ENCODE results near the gene L2HGDH.

L2HGDH gene

DNA sequence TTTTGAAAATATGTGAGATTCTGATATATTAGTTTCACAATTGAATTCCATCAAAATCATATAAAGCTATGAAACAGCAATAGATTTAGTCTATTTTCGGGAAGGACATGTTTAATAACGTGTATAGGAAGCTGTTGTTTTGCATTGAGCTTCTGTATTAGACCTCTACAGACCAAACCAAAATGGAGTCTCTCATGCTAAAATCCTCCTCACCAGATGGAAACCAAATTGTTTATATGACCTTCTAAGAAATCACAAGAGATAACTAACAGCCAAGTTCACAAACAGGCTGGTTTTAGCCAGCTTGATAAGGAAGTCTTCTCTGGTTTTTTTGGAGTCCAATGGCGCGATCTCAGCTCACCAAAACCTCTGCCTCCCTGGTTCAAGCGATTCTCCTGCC, 23.9 kb downstream of the L2HGDH start:
- no peak for DNase-seq (ENCODE audit: low read depth, low spot score)

DNA sequence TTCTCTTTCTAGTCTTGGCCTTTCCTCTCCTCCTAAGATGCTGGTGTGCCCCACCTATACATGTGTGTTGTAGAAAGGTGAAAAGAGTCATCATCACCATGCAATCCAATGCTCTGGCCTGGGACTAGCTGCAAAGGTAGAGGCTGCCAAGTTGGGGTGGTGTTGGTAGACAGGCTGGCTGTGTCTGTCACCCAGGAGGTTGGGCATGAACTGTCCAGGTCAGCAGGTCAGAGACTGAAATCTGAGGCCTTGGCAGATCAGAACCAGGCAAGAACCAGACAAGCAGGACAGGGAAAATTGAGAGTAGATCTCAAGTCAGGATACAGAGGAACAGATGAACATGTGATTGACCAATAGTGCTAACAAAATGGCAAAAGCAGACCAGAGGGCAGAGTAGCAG, 26.2 kb downstream of the L2HGDH start:
- no peak for DNase-seq (ENCODE audit: low read depth, low spot score)

DNA sequence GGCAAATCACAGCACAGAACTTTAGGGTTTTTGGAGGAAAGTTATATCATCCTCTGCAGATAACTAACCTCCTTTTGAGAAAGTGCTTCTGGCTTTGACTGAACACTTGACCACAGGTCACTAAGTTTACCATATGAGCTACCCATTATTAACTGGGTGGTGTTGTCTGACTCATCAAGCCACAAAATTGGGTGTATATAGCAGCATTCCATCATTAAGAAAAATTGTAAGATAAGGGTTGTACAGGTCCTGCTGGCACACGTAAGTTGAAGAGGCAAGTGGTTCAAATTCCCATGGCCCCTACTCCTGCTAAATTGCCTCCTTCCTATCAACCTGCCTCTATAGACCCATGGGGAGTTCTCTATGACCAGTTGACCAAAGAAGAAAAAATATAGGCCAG, 39.5 kb downstream of the L2HGDH start:
- no peak for DNase-seq (ENCODE audit: low read depth, low spot score)

DNA sequence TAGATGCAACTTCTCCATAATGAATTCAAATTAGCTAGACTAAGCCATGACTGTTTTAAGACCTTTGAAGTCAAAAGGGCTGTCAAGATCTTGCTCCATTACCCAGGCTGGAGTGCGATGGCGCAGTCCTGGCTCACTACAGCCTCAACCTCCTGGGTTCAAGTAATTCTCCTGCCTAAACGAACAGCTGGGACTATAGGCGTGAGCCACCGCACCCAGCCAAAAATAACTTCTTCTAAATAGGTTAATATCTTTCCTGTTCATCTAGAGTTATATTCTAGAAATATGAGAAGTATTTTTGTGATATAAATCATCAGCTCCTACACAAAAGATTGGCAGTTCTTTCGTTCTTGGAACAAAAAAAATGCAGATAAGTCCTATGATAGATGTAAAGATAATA, 41.1 kb downstream of the L2HGDH start:
- DNase-seq (ENCODE audit: low read depth, low spot score): no peak

DNA sequence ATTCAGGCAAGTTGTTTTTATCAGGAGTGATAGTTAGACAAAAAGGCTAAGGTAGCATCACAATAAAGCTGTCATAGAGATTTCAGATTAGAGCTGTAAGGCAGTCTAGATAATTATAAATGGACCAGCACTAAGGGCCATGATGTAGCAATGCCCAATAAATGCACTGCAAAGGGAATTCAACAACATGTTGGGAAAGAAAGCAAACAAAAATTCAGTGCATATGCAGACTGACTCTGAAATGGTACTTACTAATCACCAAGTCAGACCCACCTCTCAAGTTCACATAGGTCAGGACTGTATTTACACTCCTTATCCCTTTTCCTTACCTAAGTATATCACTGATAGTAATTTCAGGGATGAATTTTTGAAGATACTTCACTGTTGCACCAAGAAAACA, 47.0 kb downstream of the L2HGDH start:
- no peak for DNase-seq (ENCODE audit: low read depth, low spot score)

DNA sequence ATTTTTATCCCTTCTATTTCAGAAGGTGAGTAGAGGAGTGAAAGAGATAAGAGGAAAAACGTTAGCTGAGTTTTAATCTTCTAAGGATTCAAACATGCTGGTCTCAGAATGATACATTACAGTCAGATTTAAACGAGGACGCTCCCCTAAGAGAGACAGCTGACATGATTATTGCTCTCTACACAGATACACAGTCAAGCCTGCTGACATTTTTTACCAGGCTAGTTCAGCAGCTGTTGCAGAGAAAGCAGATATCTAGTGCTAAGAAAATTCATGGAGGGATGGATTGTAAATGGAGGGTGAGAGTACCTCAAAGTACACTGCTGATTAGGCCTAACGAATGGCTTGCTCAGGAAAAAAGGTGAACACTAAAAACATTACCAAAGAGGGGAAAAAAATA, 48.7 kb downstream of the L2HGDH start:
- no peak for DNase-seq (ENCODE audit: low read depth, low spot score)

DNA sequence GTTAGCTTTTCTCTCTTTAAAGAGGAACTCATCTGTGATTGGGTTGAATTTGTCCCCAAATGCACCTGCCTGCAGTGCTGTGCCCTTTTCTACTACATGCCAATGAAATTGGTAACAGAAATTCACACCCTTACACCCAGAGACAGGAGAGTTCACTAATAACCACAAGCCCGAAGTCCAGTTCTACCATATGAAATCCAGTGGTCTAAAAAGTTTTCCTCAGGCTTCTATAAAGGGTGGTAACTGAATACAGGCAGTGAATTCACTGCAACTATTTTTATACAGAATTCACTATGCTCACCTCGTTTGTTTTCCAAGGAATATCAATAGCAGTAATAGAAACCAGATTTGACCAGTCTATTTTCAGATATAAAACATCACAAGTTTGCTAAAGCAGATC, 49.2 kb downstream of the L2HGDH start:
- DNase-seq (ENCODE audit: low read depth, low spot score): no peak

DNA sequence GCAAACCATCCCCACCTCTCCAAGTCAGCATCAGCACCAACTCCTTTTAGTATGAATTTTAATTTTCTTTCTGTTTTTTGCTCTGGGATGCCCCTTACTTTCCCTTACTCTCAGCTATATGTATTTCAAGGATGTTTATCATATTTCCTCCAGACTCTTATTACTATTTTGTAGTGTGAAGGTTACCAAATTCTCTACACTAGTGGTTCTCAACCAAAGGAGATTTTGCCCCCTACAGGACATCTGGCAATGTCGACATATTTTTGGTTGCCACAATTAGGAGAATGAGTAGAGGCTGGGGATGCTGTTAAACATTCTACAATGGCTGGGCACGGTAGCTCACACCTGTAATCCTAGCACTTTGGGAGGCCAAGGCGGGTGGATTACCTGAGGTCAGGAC, 51.5 kb downstream of the L2HGDH start:
- DNase-seq (ENCODE audit: low read depth, low spot score): peak; percentile 23

DNA sequence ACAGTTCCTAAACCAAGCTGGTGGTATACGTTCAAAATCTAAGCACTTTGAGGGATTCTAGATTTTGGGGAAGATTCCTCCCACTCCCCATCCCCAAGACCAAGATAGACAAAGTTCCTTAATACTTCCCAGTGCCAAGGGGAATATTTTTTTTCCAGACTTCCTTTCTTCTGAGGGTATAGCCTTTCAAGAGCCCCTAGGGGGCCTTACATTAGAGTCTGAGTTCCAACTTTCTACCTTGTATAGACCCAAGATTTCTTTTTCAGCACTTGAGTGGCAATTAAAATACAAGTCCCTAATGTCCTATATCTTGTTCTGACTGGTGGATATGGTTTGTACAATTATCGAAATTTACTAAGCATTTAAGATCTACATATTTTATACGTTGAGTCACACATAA, 52.0 kb downstream of the L2HGDH start:
- DNase-seq (ENCODE audit: low read depth, low spot score): no peak

DNA sequence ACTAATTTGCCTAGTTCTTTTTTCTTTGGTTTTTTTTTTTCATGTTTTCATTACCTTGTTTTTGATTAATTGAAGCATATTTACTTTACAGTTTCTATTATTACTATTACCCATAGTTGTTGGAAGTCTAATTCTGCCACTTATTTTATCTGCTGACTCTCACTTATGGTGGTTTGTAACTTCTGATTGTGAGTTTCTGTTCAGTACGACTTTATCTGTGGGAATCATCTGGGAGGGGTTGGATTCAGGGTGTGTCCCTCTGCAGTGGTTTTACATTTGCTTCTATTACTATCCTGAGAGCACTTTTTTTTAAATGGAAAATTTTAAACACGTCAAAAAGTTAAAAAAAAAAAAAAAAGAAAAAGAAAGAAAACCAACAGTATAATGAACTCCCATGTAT, 54.3 kb downstream of the L2HGDH start:
- DNase-seq (ENCODE audit: low read depth, low spot score): no peak

DNA sequence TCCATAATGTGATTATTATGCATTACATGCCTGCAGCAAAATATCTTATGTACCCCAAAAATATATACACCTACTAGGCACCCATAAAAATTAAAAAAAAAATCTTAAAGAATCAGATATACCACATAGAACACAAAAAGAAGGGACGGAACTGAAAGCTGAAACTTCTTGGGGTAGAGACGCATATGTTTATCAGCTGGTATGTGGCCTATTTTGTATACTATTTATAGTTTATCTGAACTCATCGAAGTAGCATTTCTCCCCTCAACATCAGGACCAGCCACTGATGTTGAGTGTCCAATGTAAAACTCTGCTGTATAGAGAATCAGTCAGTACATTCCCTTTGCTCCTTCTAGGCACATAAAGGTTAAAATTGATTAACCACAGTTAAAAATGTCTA, 57.8 kb downstream of the L2HGDH start:
- DNase-seq (ENCODE audit: low read depth, low spot score): no peak

DNA sequence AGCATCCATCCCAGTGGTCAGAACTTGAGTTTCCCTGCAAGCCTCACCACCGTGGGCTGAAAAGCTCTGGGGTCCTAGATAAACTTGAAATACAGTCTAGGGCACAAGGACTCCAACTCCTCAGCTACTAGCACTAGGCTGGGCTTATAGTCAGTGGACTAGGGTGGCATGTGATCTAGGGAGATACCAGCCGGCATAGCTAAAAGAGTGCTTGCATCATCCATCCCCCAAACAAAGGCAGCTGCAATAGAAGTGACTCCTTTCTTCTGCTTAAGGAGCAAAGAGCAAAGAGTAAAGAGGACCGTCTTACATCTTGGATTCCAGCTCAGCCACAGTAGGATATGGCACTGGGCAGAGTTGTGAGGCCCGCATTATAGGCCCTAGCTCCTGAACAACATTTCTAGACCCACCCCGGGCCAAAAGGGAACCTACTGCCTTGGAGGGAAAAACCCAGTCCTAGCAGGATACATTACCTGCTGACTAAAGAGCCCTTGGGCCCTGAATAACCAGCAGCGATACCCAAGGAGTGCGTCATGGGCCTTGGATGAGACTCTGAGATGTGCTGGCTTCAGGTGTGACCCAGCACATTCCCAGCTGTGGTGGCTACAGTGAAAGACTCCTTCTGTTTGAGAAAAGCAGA, 62.8 kb downstream of the L2HGDH start:
- no peak for DNase-seq (ENCODE audit: low read depth, low spot score)

DNA sequence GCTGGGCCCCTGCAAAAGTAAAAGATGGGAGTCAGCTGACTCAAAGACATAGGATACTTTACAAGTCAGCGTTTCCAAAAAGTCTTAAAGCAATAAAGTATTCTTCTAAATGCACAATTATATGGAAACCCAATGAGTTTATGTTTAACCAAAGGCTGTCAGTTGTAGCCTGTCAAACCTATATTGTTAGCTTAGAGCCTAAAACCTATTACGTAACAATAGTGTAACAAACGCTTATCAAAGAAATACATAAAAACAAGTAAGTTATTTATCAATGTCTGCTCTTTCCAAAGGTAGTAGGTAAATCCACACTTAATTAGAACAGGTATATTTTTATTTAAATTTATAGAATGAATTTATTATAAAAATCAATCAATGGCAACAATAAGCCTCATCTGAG, 64.8 kb downstream of the L2HGDH start:
- no peak for DNase-seq (ENCODE audit: low read depth, low spot score)

DNA sequence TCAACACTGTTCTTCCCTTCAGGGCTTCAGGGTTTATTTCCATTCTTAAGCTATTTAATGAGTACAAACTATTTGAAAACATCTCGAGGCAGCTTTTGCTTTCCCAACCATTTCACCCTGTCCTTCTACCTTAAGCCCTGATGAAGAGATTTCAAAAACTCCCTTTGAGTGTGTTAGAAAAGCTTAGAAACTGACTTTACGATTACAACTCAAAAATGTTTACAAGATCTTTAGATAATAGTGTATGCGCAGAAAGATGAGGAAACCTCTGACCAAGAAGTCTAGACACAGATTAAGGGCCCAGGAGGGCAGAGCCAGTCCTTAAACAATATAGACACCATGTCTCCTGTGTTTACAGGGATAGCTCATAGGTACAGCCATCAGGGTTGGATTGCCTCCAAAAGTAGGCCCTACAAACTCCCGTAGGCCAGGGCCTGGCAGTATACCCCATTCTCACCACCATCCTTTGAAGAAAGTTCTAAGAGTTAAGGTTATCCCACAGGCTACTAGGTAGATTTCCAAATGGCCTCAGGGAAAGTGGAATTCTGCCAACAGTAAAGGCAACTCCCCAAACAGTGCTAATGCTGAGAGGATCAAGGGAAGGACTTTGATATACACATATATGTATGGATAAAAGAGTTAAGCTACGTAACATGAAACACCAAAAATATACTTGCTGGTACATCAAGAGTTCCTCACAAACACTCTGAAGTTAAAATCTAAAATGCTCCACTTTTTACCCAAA, 69.3 kb downstream of the L2HGDH start:
- DNase-seq (ENCODE audit: low read depth, low spot score): no peak

DNA sequence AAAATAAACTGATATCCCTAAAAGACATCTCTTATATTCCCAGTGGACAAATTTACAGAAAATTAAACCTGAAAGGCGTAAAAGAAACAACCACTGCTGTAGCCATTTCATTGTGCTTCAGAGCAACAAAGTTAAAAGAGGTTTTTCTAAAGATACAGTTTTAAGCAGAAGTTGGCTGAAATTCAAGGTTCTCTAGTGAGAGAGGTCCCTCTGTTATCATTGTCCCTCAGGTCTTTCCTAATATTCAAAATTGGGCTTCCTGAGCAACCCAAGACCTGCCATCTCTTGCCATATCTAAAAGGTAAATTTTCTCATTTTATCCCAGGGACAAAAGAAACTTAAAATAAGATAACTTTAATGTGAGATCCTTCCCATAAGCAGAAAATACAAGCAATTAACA, 69.9 kb downstream of the L2HGDH start:
- no peak for DNase-seq (ENCODE audit: low read depth, low spot score)

DNA sequence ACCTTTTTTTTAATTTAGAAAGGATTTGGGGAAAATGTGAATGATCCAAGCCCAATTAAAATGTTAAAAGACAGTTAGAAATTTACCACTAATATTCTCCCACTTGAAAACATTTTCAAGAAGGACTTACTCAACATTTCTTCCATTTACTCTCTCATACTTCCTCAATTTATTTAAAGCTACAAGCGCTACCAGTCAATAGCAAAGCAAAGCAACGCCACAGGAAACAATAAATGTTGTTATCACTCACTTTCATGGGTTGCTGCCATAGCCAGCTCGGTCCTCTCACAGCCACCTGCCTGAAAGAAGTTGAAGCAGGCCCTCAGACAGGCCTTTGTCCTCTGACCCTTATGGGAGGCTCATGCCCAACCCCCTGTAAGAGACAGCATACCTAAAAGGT, 74.6 kb downstream of the L2HGDH start:
- no peak for DNase-seq (ENCODE audit: low read depth, low spot score)

DNA sequence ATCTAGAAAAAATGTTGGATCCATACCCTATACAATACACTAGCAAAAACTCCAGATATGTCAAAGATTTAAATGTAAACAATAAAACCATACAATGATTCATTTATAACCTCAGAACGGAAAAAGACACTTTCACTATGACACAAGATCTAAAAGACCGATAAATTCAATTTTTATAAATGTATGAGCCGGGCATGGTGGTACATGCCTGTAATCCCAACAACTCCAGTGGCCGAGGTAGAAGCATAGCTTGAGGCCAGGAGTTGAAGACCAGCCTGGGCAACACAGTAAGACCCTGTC, 78.1 kb downstream of the L2HGDH start:
- no peak for DNase-seq (ENCODE audit: low read depth, low spot score)

DNA sequence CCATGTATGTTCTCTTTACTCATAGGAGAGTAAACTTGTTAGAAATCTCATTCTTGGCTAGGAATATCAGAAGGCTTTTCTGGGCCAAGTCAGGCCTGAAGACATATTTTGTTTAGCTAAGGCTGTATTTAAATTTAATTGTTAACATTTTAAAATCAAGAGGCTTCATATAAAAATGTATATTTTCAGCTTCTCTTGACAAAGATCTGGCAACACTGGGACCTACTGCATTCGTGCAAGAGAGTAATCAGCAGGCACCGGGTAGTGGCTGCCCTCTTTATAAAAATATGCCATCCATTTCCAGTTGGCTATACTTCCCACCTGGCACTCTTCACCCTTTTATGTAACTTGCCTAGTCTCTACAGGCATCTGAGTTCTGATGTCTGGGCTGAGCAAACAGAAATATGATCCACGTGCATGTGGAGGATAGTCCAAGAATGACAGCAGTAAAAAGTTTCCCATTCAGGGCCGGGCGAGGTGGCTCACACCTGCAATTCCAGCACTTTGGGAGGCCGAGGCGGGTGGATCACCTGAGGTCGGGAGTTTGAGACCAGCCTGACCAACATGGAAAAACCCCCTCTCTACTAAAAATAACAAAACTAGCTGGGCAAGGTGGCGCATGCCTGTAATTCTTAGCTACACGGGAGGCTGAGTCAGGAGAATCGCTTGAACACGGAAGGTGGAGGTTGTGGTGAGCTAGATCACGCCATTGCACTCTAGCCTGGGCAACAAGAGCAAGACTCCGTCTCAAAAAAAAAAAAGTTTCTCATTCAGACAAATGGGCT, 78.7 kb downstream of the L2HGDH start:
- DNase-seq (ENCODE audit: low read depth, low spot score): no peak

DNA sequence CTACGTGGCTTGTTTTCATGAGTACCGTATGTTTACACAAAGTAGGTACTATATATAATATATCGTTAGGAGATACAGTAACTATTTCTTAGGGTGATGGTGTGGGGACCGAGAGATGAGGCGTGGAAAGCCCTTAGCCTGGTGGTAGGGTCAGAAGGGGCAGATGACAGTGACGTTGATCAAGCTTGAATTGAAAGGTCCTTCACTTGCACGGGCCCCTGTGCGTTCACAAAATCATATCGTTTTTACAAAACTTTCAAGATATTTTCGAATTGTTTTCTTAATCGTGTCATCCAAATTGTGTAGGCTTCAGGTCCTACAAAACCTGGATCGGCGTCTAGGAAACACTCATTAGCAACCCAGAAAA, 79.8 kb downstream of the L2HGDH start:
- no peak for DNase-seq (ENCODE audit: low read depth, low spot score)

DNA sequence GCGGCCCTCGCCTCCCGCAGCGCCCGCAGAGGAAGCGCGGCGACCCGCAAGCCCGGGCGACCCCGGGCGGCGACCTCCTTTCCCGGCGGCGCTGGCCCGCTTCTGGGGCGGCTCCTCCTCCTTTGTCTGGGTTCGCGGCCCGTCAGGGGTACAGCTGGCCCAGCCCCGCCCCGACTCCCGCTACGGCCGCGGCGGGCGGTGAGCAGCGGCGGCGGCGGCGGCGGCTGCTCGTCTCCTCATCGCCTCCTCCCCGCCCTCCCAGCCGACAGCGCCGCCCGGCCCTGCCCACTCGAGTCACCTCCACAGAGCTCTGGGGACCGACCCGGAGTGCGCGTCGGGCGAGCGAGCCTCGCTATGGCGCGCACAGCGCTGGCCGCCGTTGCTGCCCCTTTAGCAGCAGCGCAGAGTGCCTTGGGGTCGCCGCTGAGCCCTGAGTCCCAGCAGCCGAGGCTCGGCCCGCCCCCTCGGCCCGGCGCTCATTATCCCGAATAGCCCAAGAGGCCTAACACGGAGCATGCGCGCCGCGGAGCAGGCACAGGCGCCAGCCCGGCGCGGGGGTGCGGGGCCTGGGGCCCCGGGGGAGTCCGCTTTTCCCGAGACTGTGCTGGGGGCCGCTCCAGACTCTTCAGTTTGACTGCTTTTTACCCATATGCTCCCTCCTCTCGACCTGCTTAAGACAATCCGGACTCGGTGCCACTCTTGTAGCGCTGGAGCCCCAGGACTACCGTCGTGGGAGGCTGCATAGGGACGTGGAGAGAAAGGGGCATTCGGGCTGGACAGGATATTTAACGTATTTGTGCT, 80.4 kb downstream of the L2HGDH start, which contains the start of gene SOS2:
TSS of gene SOS2 (minus strand) at position 104 of the 801 bp plus-strand sequence. CDS start 295 bp downstream, outside the sequence.
- no peak for DNase-seq (ENCODE audit: low read depth, low spot score)

DNA sequence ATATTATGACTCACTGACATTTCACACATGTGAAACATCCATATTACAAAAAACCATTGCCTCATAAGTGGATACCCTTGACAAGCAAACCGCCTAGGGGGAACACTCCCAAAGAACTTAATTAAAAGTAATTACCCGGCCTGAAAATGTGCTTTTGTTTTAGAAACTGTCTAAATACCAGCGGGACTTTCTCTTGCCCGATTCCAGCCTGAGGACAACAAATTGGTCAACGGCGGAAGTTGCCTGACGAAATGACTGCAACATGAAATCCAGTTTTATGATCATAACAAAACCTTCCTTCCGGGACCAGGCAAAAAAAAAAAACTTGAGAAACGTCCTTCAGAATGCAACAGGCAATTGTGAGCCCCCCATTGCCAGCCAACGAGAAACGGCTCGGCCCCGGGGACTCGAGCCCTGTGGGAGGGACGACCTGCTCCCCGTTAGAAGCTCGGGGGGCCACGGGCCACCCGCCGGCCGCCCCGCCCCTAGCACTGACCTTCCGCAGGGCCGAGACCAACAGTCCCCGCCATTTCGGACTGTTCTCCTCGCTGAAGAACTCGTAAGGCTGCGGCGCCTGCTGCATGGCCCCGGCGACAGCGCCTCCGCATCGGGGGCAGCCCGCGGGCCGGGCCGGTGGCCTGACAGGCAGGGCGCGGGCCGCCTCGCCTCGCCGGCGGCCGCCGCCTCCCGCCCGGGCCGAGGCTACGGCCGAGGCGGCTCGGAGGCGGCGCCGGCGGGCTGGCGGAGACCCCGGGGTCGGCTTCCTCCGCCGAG, 81.1 kb downstream of the L2HGDH start:
- DNase-seq (ENCODE audit: low read depth, low spot score): no peak

DNA sequence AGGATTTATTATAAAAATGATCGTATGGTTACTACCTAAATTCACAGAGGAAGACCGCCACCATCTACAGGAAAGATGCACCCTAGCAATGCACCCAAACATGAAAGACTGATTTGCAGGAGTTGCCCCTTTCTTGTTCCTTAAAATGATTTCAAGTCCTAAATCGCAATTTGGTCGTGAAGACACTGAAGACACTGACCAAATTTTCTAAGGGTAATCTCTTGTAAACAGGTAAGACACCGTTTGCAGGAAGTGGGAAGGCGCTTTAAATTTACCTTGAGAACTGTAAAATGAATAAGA, 81.7 kb downstream of the L2HGDH start:
- no peak for DNase-seq (ENCODE audit: low read depth, low spot score)

Measured in iPS DF 19.7 (cell line).